Measurements from ENCODE around the gene HBG1.

The HBG1 gene

DNA sequence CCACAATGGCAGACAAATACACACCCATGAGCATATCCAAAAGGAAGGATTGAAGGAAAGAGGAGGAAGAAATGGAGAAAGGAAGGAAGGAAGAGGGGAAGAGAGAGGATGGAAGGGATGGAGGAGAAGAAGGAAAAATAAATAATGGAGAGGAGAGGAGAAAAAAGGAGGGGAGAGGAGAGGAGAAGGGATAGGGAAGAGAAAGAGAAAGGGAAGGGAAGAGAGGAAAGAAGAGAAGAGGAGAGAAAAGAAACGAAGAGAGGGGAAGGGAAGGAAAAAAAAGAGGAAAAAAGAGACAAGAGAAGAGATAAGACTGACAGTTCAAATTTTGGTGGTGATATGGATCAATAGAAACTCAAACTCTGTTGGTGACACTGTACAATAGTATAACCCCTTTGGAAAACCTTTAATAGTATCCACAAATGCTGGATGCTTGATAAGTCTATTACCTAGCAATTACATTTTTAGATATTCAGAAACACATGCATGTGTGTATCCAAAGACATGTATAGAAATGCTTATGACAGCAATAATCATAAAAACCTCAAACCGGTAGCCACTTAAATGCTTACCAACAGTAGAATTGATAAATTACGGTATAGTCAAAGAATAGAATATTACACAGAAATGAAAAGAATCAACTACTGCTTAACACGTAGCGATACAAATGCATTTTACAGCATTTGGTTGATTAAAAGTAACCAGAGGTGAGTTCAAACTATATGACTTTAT is 14.1 kb downstream of the HBG1 start:
- no peaks in the 10 kb centered on the region for H3K9me2 ChIP-seq (replicated peaks; ENCODE audit: control insufficient read depth, low read length)
- no peaks in the 10 kb centered on the region for H3K9me3 ChIP-seq (ENCODE audit: control insufficient read depth, insufficient read depth, low read length)
- no peak overlapping the region for H3K4me3 ChIP-seq (ENCODE audit: low read length)
- no peak overlapping the region for H3K4me2 ChIP-seq (ENCODE audit: low read length)
- TF ChIP-seq, protein P1, sequence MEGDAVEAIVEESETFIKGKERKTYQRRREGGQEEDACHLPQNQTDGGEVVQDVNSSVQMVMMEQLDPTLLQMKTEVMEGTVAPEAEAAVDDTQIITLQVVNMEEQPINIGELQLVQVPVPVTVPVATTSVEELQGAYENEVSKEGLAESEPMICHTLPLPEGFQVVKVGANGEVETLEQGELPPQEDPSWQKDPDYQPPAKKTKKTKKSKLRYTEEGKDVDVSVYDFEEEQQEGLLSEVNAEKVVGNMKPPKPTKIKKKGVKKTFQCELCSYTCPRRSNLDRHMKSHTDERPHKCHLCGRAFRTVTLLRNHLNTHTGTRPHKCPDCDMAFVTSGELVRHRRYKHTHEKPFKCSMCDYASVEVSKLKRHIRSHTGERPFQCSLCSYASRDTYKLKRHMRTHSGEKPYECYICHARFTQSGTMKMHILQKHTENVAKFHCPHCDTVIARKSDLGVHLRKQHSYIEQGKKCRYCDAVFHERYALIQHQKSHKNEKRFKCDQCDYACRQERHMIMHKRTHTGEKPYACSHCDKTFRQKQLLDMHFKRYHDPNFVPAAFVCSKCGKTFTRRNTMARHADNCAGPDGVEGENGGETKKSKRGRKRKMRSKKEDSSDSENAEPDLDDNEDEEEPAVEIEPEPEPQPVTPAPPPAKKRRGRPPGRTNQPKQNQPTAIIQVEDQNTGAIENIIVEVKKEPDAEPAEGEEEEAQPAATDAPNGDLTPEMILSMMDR (IDR thresholded peaks at IDR 0.05; ENCODE audit: low read depth, low read length, poor library complexity, severe bottlenecking), result no peak
- H3K36me3 ChIP-seq (ENCODE audit: control insufficient read depth, low read length), result no peaks in the 10 kb centered on the region
- H3K4me1 ChIP-seq (ENCODE audit: control insufficient read depth, low read length), result no peaks in the 10 kb centered on the region
- H3K27ac ChIP-seq (ENCODE audit: low read depth, low read length), result no peak overlapping the region
- H3K27me3 ChIP-seq (ENCODE audit: control insufficient read depth, low read length), result no peaks in the 10 kb centered on the region
- H3K79me2 ChIP-seq (ENCODE audit: control insufficient read depth, low read length), result no peaks in the 10 kb centered on the region
- H3F3A ChIP-seq (ENCODE audit: control insufficient read depth, insufficient read depth), result no peaks in the 10 kb centered on the region
- no peaks in the 10 kb centered on the region for H4K20me1 ChIP-seq (ENCODE audit: control insufficient read depth, insufficient read depth, low read depth, low read length)

- no peaks in the 10 kb centered on the region for H4K20me1 ChIP-seq (ENCODE audit: control insufficient read depth, insufficient read depth, low read depth, low read length)
- H3K27me3 ChIP-seq (ENCODE audit: control insufficient read depth, low read length), result no peaks in the 10 kb centered on the region
- no peak for TF ChIP-seq EZH2phosphoT487 (IDR thresholded peaks at IDR 0.05; ENCODE audit: borderline replicate concordance, low read length)
- TF ChIP-seq, protein P1 (IDR thresholded peaks at IDR 0.05; ENCODE audit: low read depth, low read length, poor library complexity, severe bottlenecking), result no peak
- H3F3A ChIP-seq (ENCODE audit: control insufficient read depth, insufficient read depth), result no peaks in the 10 kb centered on the region
- H3K36me3 ChIP-seq (ENCODE audit: control insufficient read depth, low read length), result no peaks in the 10 kb centered on the region
- H3K27ac ChIP-seq (ENCODE audit: low read depth, low read length), result no peak within 1 kb of the TSS
- no peaks in the 10 kb centered on the region for H3K79me2 ChIP-seq (ENCODE audit: control insufficient read depth, low read length)
- no peaks in the 10 kb centered on the region for H3K4me1 ChIP-seq (ENCODE audit: control insufficient read depth, low read length)
- H3K4me2 ChIP-seq (ENCODE audit: low read length), result no peak within 1 kb of the TSS
- no peaks in the 10 kb centered on the region for H3K9me3 ChIP-seq (ENCODE audit: control insufficient read depth, insufficient read depth, low read length)
- no peaks in the 10 kb centered on the region for H3K9me2 ChIP-seq (replicated peaks; ENCODE audit: control insufficient read depth, low read length)
- H3K4me3 ChIP-seq (ENCODE audit: low read length), result no peak within 1 kb of the TSS
These were observed 15.2 kb downstream of the HBG1 start, which contains the start of gene HBD for GRCh38 chr11:5234381-5234834. TSS of gene HBD (minus strand) at chr11:5234483. CDS start at chr11:5234433, 50 bp downstream.

- Histone ChIP-seq H3K4me2 (ENCODE audit: low read length) (no peak overlapping the region), H3K9me2 (replicated peaks; ENCODE audit: control insufficient read depth, low read length) (no peaks in the 10 kb centered on the region), H3K27ac (ENCODE audit: low read depth, low read length) (no peak overlapping the region), H4K20me1 (ENCODE audit: control insufficient read depth, insufficient read depth, low read depth, low read length) (no peaks in the 10 kb centered on the region), H3F3A (ENCODE audit: control insufficient read depth, insufficient read depth) (no peaks in the 10 kb centered on the region), H3K36me3 (ENCODE audit: control insufficient read depth, low read length) (no peaks in the 10 kb centered on the region), H3K79me2 (ENCODE audit: control insufficient read depth, low read length) (no peaks in the 10 kb centered on the region), H3K4me3 (ENCODE audit: low read length) (no peak overlapping the region), H3K4me1 (ENCODE audit: control insufficient read depth, low read length) (no peaks in the 10 kb centered on the region), H3K9me3 (ENCODE audit: control insufficient read depth, insufficient read depth, low read length) (no peaks in the 10 kb centered on the region), H3K27me3 (ENCODE audit: control insufficient read depth, low read length) (no peaks in the 10 kb centered on the region)
- no peak for TF ChIP-seq EZH2phosphoT487 (IDR thresholded peaks at IDR 0.05; ENCODE audit: borderline replicate concordance, low read length)
- TF ChIP-seq, protein P1 (IDR thresholded peaks at IDR 0.05; ENCODE audit: low read depth, low read length, poor library complexity, severe bottlenecking), result no peak
These were observed 16.4 kb downstream of the HBG1 start for GRCh38 chr11:5233307-5233706.
